Heart left ventricle (tissue), 16 donors: ENCODE results near the gene TNS1. TPM values are rescaled to one million over a fixed set of nuclear protein-coding genes. Genes with fewer than 3 reads are reported as not detected.
A peak's percentile ranks its signal among the peaks of the same experiment; 100 is the strongest.

Source experiments
- ATAC-seq, 4 donors: fragments of 200-7000 bp; cut with Tn5 transposase; one replicate each; pipeline ENCODE4 v1.9.1; 2020 to 2022; ENCODE audit warnings: moderate library complexity in 4 of 4, mild to moderate bottlenecking in 3 of 4, moderate number of reproducible peaks in 1 of 4
- DNase-seq, 5 donors: peaks; one replicate each; pipeline ENCODE4 v3.0.0-alpha.2; 2020
- H3K27ac ChIP-seq, 12 donors: fragments of 200-600 bp; sonication (generic) in 4 of 12; one replicate each; pipeline versions ENCODE4 v1.5.0 to v1.8.0; 2016 to 2022; ENCODE audit warnings: mild to moderate bottlenecking in 2 of 12
- H3K27me3 ChIP-seq, 9 donors: fragments of 200-600 bp; sonication (generic) in 2 of 9; one replicate each; pipeline versions ENCODE4 v1.5.1 to v1.8.0; 2016 to 2022; ENCODE audit warnings: mild to moderate bottlenecking in 3 of 9
- H3K36me3 ChIP-seq, 9 donors: fragments of 200-600 bp; sonication (generic) in 2 of 9; one replicate each; pipeline versions ENCODE4 v1.5.0 to v1.8.0; 2018 to 2022; ENCODE audit warnings: mild to moderate bottlenecking in 2 of 9
- H3K4me1 ChIP-seq, 12 donors: fragments of 200-600 bp; sonication (generic) in 4 of 12; one replicate each; pipeline versions ENCODE4 v1.5.0 to v1.8.0; 2016 to 2022; ENCODE audit warnings: mild to moderate bottlenecking in 3 of 12
- H3K4me3 ChIP-seq, 12 donors: fragments of 200-600 bp; sonication (generic) in 4 of 12; one replicate each; pipeline versions ENCODE4 v1.5.0 to v1.8.0; 2017 to 2022; ENCODE audit warnings: mild to moderate bottlenecking in 9 of 12, moderate library complexity in 4 of 12
- H3K9me3 ChIP-seq, 12 donors: fragments of 200-600 bp; sonication (generic) in 4 of 12; one replicate each; pipeline versions ENCODE4 v1.5.0 to v1.8.0; 2016 to 2022; ENCODE audit warnings: mild to moderate bottlenecking in 1 of 12
- POLR2A ChIP-seq, 2 donors: fragments of 450-650 bp; IDR thresholded peaks; one replicate each; pipeline ENCODE4 v1.6.1; 2017; ENCODE audit warnings: antibody characterized with exemption in 2 of 2, mild to moderate bottlenecking in 2 of 2, moderate library complexity in 2 of 2
- WGBS, 4 donors: extraction: QIAGEN DNeasy Blood & Tissue Kit in 2 of 4; methylation state at CpG; one replicate each; pipeline versions ENCODE4 v1.1.5 to v1.1.7; 2013 to 2018; 5-methylcytosine and 5-hydroxymethylcytosine counted together
- intact Hi-C, 10 donors: fragments of 100-400 bp; cut with DNase I; formaldehyde crosslinking; loops; one replicate each; pipeline versions ENCODE4 v1.11.1 to v1.14.2; 2022
- polyA plus RNA-seq, 2 donors: library from polyadenylated mRNA; stranded (reverse); fragments of 200-250 nt; gene quantifications; one replicate each; pipeline ENCODE4 v1.2.3, GENCODE V29; 2013
- total RNA-seq, 9 donors: library from RNA; depleted of rRNA in 2 of 9; stranded (reverse); fragments of >200 nt in 2 of 9; fragmentation: NEBNext Ultra II Directional in 3 of 9; extraction: Animal tissue kit (Norgen Biotek cat#: 25700) in 3 of 9; gene quantifications; one replicate each; pipeline versions ENCODE4 v1.1.0 to v1.2.4, GENCODE V29; 2016 to 2023
- TF ChIP-seq, protein P1 (sequence below), 12 donors: fragments of 200-600 bp; sonication (generic) in 4 of 12; IDR thresholded peaks; one replicate each; pipeline versions ENCODE4 v1.5.0 to v1.8.0; 2018 to 2022; ENCODE audit warnings: antibody characterized with exemption in 12 of 12, mild to moderate bottlenecking in 5 of 12
- donor health status: ischemic (EF 13 %, LVEDD 7.1; RV severe dilation, severe dysfunction).
- donor health status: healthy with polysubstance abuse.
- donor health status: DM: no; HTN: yes; CAD: no.
- donor health status: DM: no; HTN: no; CAD: no.
- donor health status: ischemic (EF 25% LVEDD 6.9; RV normal size, moderate dysfunction).
- donor health status: ischemic (EF 25% LVEDD 5.7; RV mildly dilated, moderate dysfunction).
- donor health status: healthy.
- donor health status: DM: yes; HTN: yes; CAD: no.
- donor health status: ischemic (EF 35%, LVEDD 5.7; RV mildly dilated, moderate dysfunction).
- donor health status: nonischemic (EF 11% LVEDD 7.7; RV severe dilation, severe dysfunction).
- donor health status: DM: yes; HTN: yes; CAD: no.
- donor health status: PGD.
- donor health status: ischemic (EF 29% LVEDD 5.4; RV normal size, mild dysfunction).
- donor health status: nonischemic (EF 23%, LVEDD 6.1; RV moderate dilation, normal function).

The TNS1 gene
- total and polyA plus RNA-seq, 11 donors = 243 to 899 (median 669) TPM

DNA sequence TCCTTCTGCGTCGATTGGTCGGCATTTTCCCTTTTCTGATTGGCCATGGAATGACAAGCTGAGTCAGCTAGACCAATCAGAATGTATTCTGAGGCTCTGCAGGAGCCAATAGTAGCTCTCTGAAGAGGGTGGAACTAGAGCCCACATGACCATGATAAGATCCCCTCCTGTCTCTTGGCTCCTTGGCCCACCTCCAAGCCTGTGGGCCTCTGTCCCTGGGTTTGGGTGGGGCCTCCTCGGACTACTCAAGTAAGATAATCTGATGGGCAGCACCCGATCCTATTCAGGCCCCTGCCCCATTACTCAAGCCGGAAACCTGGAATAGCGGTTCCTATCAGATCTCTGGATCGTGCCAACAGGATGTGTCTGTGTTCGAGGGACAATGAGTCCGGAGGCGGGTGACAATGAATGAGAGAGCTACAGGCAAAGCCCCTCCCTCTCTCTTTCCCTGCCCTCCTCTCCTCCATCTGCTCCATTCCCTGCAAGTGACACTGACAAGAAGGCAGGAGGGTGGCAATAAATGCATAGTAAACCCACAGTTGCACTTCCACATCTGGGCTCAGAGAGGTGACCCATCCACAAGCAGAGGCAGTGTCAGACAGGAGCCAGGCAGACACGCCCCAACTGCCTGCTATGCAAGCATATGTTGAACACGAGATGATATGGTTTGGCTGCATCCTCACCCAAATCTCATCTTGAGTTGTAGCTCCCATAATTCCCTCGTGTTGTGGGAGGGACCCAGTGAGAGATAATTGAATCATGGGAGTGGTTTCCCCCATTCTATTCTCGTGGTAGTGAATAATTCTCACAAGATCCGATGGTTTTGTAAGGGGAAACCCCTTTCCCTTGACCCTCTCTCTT lies 114.7 kb downstream of the TNS1 start:
- H3K27ac ChIP-seq = peak overlapping the region in 11 of 12 donors; percentile 31 to 97 (median 73)
- peaks cover 8 to 79% (median 62%) of the 10 kb centered on the region in 12 donors for H3K4me1 ChIP-seq
- TF ChIP-seq, protein P1, sequence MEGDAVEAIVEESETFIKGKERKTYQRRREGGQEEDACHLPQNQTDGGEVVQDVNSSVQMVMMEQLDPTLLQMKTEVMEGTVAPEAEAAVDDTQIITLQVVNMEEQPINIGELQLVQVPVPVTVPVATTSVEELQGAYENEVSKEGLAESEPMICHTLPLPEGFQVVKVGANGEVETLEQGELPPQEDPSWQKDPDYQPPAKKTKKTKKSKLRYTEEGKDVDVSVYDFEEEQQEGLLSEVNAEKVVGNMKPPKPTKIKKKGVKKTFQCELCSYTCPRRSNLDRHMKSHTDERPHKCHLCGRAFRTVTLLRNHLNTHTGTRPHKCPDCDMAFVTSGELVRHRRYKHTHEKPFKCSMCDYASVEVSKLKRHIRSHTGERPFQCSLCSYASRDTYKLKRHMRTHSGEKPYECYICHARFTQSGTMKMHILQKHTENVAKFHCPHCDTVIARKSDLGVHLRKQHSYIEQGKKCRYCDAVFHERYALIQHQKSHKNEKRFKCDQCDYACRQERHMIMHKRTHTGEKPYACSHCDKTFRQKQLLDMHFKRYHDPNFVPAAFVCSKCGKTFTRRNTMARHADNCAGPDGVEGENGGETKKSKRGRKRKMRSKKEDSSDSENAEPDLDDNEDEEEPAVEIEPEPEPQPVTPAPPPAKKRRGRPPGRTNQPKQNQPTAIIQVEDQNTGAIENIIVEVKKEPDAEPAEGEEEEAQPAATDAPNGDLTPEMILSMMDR (IDR thresholded peaks at IDR 0.05) = no peak
- no peak for TF ChIP-seq POLR2A (IDR thresholded peaks at IDR 0.05)
- H3K9me3 ChIP-seq = no peaks in the 10 kb centered on the region
- WGBS, 4 donors = 15 to 31% (median 27%) methylated on average over 15 to 16 of the region's 16 CpGs
- intact Hi-C loops = loop anchor here (1.0 to 5.0 kb wide), 11 partner anchors 15 to 101 kb away; no protein-coding TSS in a partner anchor
- no peaks in the 10 kb centered on the region for H3K27me3 ChIP-seq
- ATAC-seq (peak; percentile 60 to 83 (median 72)), DNase-seq (peak; percentile 83 to 91 (median 86))
- H3K4me3 ChIP-seq = no peak overlapping the region
- H3K36me3 ChIP-seq = peaks cover 16 to 100% (median 91%) of the 10 kb centered on the region in 9 donors

DNA sequence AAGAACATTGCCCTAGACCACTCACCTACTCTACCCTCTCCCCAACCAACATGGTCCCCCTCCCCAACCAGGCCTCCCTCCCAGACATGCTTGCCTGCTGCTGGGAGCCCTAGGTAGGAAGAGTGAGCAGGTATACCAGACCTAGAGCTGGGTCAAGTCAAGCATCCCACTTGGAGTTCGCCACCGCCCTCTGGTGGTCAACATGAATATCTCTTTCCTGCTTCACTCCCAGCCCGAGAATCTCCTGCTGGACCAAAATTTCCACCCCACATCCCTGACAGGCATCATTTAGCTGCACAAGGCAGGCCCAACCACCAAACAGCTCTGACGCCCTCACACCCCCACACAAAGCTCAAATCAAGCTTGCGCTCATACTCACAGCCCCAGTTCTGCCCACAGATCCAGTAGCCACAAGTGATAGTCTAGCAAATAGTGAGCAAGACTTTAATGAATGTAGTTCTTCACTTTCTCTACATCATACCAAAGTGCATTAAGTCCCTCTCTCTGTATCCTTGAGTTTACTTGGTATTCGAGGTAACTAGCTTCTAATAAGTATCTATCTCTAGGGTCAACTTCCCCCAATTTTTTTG lies 116.0 kb downstream of the TNS1 start:
- Histone ChIP-seq H3K36me3 (peaks cover 12 to 100% (median 91%) of the 10 kb centered on the region in 9 donors), H3K27me3 (no peaks in the 10 kb centered on the region), H3K4me1 (peaks cover 8 to 72% (median 52%) of the 10 kb centered on the region in 12 donors), H3K4me3 (no peak overlapping the region), H3K27ac (peak overlapping the region in 9 of 12 donors; percentile 19 to 79 (median 65)), H3K9me3 (no peaks in the 10 kb centered on the region)
- no peak for TF ChIP-seq POLR2A (IDR thresholded peaks at IDR 0.05)
- TF ChIP-seq, protein P1 (IDR thresholded peaks at IDR 0.05) = peak; percentile 70 to 90 (median 79)
- peak; percentile 74 to 82 (median 79) for DNase-seq
- 22 to 33% (median 29%) methylated on average over 6 of the region's 6 CpGs for WGBS, 4 donors
- intact Hi-C loops = loop anchor here (1.0 to 5.0 kb wide), 9 partner anchors 55 to 102 kb away; no protein-coding TSS in a partner anchor
- ATAC-seq = peak in 3 of 4 donors; percentile 9 to 41 (median 33)

DNA sequence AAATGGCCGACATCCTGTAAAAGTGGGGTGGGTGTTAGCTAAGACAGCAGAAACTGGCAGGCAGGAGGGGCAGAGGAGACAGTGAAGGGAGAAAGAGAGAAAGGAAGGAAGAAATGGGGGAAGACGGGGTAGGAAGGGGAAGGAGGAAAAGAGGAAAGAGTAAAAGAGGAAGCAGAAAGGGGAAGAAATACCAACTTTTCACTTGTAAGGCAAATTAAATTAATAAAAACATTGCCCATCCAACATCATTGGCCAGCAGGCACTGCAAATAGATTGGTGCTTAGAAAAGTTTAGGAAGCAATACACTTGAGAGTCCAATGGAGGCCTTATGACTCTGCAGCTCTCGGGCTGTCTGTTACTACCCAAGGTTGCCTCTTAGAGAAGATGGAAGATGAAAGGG lies 116.7 kb downstream of the TNS1 start:
- Histone ChIP-seq H3K9me3 (no peaks in the 10 kb centered on the region), H3K4me1 (peaks cover 7 to 71% (median 48%) of the 10 kb centered on the region in 12 donors), H3K4me3 (no peak overlapping the region), H3K27ac (peak overlapping the region in 5 of 12 donors; percentile 19 to 73 (median 62)), H3K36me3 (peaks cover 12 to 100% (median 91%) of the 10 kb centered on the region in 9 donors), H3K27me3 (no peaks in the 10 kb centered on the region)
- ATAC-seq (no peak), DNase-seq (no peak)
- TF ChIP-seq, protein P1 (IDR thresholded peaks at IDR 0.05) = no peak
- TF ChIP-seq POLR2A (IDR thresholded peaks at IDR 0.05) = no peak
- 77 to 88% (median 85%) methylated on average over 3 of the region's 3 CpGs for WGBS, 4 donors
- intact Hi-C loops = loop anchor here (1.0 to 5.0 kb wide), 8 partner anchors 56 to 103 kb away; no protein-coding TSS in a partner anchor
